ENCODE data around the gene ABCA10.

The ABCA10 gene

DNA sequence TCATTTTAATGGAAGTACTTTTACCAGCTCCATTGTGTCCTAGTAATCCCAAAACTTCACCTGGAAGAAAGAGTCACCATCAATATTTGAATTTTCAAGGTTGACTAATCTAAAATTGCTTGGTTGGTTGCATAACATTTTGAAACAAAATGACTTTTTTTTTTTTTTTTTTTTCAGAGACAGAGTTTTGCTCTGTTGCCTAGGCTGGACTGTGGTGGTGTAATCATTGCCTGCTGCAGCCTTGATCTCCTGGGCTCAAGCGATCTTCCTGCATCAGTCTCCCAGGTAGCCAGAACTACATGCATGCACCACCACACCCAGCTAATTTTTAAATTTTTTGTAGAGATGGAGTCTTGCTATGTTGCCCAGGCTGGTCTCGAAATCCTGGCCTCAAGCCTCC is 74.4 kb downstream of the ABCA10 start:
- Histone ChIP-seq H3K27ac (no peak overlapping the region), H3K4me3 (ENCODE audit: low read depth, low read length) (no peak overlapping the region), H3K27me3 (replicated peaks) (no peaks in the 10 kb centered on the region), H3K36me3 (replicated peaks) (no peaks in the 10 kb centered on the region)
- no peak for TF ChIP-seq CTCF (IDR thresholded peaks at IDR 0.05; ENCODE audit: low read depth, low read length, missing control alignments)
- in situ Hi-C loops (cut with HindIII; ENCODE audit: low pct_ligation_motif_present, low sequenced_read_pairs): no loop called here
- DNase-seq: no peak

- Histone ChIP-seq H3K27me3 (replicated peaks) (no peaks in the 10 kb centered on the region), H3K36me3 (replicated peaks) (no peaks in the 10 kb centered on the region), H3K4me3 (ENCODE audit: low read depth, low read length) (no peak overlapping the region), H3K27ac (no peak overlapping the region)
- no peak for DNase-seq
- TF ChIP-seq CTCF (IDR thresholded peaks at IDR 0.05; ENCODE audit: low read depth, low read length, missing control alignments): no peak
- in situ Hi-C loops (cut with HindIII; ENCODE audit: low pct_ligation_motif_present, low sequenced_read_pairs): no loop called here
Observed at GRCh38 chr17:69150333-69150732, 78.3 kb downstream of the ABCA10 start.

DNA sequence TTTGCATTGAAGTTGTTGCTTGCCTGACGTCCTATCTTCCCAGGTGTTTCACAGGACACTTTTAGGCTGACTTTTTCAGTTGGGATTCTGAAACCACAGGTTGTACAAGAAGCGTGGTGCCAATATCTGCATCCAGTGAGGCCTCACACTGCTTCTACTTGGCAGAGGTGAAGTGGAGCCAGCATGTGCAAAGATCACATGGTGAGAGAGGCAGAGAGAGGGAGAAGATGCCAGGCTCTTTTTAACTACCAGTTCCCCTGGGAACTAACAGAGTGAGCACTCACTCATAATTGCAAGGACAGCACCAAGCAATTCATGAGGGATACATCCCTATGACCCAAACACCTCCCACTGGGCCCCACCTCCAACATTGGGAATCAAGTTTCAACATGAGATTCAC is 81.2 kb downstream of the ABCA10 start:
- no peak for TF ChIP-seq CTCF (IDR thresholded peaks at IDR 0.05; ENCODE audit: low read depth, low read length, missing control alignments)
- in situ Hi-C loops (cut with HindIII; ENCODE audit: low pct_ligation_motif_present, low sequenced_read_pairs): no loop called here
- no peaks in the 10 kb centered on the region for H3K27me3 ChIP-seq (replicated peaks)
- no peak for DNase-seq
- H3K36me3 ChIP-seq (replicated peaks): no peaks in the 10 kb centered on the region
- no peak overlapping the region for H3K27ac ChIP-seq
- no peak overlapping the region for H3K4me3 ChIP-seq (ENCODE audit: low read depth, low read length)

DNA sequence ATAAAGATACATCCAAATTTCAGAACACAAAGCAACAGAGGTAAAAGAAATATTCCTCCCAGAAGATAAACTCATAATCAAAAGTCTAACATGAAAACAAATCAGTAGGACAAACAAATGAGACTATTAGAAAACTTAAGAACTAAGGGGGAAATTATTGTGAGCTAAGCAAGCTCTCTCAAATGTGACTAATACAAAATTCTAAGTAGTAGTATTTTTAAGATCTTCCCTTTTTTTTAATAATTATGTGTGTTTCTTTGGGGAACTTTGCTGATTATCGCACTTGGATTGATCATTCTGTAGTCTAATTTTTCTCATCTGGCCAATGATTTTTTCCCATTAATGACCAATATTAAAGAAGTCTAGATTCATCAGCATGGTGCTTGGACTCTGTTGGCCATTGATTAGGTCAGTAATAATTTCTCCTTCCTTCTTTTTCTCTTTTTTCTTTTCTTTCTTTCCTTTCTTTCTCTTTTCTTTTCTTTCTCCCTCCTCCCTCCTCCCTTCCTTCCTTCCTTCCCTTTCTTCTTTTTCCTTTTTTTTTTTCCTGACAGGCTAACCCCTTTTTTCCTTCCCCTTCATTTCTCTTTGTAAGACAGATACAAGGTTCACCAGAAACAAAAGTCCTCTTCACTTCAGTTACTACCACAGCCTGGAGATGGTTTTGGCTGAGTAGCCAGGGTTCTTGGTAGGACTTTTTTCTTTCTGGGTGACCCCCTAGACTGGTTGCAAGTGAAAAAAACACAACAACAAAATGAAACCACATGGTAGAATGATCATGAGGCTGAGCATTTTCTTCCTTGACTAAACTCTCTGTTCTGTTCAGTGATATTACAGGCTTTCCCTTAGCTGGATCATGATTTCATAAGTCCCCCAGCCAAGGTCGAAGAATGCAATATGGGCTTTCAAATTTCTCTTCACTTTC is 84.0 kb downstream of the ABCA10 start:
- in situ Hi-C loops (cut with HindIII; ENCODE audit: low pct_ligation_motif_present, low sequenced_read_pairs): no loop called here
- no peak overlapping the region for H3K4me3 ChIP-seq (ENCODE audit: low read depth, low read length)
- TF ChIP-seq CTCF (IDR thresholded peaks at IDR 0.05; ENCODE audit: low read depth, low read length, missing control alignments): no peak
- H3K36me3 ChIP-seq (replicated peaks): no peaks in the 10 kb centered on the region
- H3K27ac ChIP-seq: no peak overlapping the region
- H3K27me3 ChIP-seq (replicated peaks): no peaks in the 10 kb centered on the region
- DNase-seq: no peak

- H3K27me3 ChIP-seq (replicated peaks): no peaks in the 10 kb centered on the region
- H3K36me3 ChIP-seq (replicated peaks): no peaks in the 10 kb centered on the region
- no peak overlapping the region for H3K27ac ChIP-seq
- in situ Hi-C loops (cut with HindIII; ENCODE audit: low pct_ligation_motif_present, low sequenced_read_pairs): no loop called here
- H3K4me3 ChIP-seq (ENCODE audit: low read depth, low read length): no peak overlapping the region
- no peak for DNase-seq
- no peak for TF ChIP-seq CTCF (IDR thresholded peaks at IDR 0.05; ENCODE audit: low read depth, low read length, missing control alignments)
Observed at GRCh38 chr17:69143683-69144231, 84.9 kb downstream of the ABCA10 start.
